ENCODE measurements around the gene NAV2.

- TF ChIP-seq POLR2A (IDR thresholded peaks at IDR 0.05) (no peak), POLR2AphosphoS5 (IDR thresholded peaks at IDR 0.05) (no peak)
Observed at GRCh38 chr11:19917069-19917468, 204.4 kb downstream of the NAV2 start.
